HG02678 (cell line): ENCODE data around the gene METRN.

Experiments used
- ATAC-seq: cut with Tn5 transposase; IDR thresholded peaks from one replicate; pipeline ENCODE4 v1.9.1; 2021; ENCODE audit warnings: mild to moderate bottlenecking, moderate library complexity; ENCODE audit not compliant: unreplicated experiment

METRN gene

DNA sequence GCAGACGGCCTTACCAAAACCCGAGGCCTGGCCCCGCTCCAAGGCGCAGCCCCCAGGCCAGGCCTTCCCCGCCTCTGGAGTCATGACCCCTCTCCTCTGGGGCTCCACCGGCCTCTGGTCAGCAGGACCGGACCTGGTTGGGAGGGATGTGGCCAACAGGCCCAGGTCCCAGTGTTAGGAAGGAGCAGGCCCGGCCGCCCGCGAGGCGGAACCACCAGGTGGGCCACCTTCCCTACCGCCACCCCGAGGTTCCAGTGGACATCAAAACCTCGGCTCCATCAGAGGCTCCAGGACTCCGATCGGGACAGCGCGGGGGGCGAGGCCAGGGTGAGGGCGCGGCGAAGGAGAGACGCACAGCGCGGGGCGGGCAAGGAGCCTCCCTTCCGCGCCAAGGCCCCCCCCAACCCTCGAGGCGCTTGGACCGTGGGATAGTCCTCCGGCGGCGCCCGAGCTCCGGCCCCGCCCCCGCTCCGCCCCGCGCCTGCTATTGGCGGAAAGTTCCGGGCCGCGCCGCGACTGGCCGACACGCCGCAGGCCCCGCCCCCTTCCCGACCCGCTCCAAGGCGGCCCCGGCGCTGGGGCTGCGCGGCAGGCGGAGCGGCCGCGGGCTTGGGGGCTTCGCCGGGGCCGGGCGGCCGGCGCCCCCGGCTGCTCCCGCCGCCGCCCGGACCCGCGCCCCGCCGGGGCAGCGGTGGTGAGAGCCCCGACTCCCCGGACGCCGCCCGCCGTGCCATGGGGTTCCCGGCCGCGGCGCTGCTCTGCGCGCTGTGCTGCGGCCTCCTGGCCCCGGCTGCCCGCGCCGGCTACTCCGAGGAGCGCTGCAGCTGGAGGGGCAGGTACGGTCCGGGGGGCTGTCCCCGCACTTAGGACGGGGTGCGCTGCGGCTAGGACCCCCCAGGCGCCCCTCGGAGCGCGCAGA lies at the start of gene METRN:
METRN (plus strand) TSS at position 561 of the 919 bp plus-strand sequence; CDS start at position 733, 172 bp downstream.
- peak; percentile 84 for ATAC-seq

DNA sequence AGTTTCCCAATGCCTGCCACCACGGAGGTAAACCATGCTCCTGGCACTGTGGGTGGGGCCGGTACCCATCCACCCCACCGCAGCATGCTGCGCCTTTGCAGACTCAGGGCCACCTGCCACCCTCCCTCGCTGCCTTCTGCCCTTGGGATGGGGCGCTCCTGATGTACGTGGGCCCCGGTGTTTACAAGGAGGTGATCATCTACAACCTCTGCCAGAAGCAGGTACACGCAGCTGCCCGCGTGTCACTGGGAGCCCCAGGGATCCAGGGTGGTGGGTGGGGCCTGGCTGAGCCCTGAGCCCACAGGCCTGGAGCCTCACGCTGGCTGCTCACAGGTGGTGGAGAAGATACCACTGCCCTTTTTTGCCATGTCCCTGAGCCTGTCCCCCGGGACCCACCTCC lies 48.3 kb upstream of the METRN start:
- ATAC-seq = no peak

DNA sequence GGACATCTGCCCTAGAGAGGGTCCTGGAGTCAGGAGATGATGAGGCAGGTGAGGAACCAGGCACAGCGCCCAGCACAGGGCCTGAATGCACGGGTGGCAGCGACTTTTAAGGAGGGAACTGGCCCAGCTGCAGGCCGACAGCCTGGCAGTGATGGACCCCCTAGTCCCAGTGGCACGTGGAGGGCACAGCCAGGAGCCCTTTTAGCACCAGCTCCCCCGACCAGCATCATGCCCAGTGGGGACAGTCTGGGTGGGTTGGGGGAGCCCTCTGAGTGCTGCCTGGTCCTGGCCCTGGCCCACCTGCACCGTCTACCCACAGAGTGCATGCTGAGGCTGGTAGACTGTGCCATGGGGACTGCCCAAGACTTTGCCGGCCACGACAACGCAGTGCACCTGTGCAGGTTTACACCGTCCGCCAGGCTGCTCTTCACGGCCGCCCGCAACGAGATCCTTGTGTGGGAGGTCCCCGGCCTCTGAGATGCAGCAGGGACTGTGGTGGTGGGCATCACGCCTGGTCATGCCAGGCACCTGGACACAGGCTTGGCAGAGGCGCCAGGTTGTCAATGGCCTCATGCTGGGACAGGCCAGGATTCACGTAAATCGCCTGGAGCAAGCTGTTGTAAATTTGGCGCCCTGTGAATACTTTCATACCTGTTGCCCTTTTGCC lies 47.7 kb upstream of the METRN start:
- no peak for ATAC-seq

DNA sequence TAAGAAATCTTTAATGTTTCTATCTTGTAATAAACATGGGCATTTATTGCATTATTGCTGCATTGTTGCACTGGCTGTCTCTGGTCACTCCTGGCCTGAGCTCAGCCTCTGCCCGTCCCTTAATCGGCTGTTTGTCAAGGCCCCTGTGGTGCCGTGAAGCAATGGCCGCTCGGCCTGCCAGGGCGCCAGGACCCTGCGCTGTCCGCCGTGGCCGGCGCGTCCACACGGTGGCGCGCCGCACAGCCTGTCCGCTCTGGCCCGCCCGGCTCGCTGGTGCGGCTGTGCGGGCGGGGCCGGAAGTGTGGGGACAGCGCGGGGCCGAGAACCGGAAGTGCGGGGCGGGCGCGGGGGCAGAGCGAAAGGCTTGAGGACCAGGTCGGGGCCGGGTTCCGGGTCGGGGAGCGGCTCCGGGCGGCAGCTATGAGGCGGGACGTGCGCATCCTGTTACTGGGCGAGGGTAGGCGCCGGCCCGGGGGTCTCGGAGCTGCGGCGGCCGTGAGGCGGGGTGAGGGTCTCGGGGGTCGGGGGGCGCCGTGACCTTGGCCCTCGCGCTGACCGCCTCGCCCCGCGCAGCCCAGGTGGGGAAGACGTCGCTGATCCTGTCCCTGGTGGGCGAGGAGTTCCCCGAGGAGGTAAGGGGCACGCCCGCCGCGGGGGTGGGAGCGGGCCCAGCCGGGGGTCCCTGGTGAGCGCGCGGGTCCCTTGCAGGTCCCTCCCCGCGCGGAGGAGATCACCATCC lies 47.0 kb upstream of the METRN start, which contains the start of gene RHOT2:
RHOT2 (plus strand) TSS at position 353 of the 739 bp plus-strand sequence; CDS start at position 421, 68 bp downstream.
- peak; percentile 82 for ATAC-seq

DNA sequence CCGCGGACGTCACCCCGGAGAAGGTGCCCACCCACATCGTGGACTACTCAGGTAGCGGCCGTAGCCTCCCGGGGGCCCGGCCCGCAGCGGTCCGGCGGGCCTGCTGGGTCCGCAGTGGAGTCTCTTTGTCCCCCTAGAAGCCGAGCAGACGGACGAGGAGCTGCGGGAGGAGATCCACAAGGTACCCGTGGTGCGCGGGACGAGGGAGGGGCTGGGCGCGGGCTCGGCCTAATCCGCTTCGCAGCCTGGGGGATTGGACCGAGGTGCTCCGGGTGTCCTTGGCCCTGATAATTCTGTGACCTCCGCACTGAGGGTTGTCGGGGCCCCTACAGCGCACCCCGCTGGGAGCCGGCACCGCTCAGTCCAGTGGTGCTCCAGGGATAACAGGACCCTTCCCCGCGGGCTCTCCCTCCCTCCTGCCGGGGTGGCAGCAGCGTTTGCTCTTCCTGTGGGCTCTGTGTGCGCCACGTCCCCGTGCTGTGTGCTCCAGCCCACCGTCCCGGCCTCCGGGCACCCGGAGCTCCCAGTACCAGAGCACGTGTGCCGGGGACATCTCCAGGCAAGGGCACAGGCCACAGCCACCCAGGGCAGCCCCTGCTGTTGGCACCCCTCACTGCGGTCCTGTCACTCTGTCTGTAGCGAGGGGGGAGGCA lies 46.3 kb upstream of the METRN start:
- ATAC-seq = no peak

DNA sequence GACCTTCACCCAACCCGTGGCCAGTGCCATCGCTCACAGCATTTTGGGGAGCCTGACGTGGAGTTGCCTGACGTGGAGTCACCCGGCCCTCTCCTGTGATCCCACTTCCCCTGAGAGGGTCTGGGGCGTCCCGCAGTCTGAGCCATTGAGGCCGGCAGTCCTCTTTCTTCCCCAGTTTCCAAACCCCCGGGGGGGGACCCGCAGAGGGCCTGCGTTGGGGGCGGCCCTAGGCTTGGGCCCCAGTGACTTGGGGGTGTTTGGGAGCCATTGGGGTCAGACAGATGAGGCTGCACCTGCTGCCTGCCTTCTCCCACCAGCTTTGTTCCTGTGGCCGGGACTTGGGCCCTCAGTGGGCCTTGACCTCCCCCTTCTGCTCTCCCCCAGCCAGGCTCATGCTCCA lies 45.3 kb upstream of the METRN start:
- no peak for ATAC-seq

DNA sequence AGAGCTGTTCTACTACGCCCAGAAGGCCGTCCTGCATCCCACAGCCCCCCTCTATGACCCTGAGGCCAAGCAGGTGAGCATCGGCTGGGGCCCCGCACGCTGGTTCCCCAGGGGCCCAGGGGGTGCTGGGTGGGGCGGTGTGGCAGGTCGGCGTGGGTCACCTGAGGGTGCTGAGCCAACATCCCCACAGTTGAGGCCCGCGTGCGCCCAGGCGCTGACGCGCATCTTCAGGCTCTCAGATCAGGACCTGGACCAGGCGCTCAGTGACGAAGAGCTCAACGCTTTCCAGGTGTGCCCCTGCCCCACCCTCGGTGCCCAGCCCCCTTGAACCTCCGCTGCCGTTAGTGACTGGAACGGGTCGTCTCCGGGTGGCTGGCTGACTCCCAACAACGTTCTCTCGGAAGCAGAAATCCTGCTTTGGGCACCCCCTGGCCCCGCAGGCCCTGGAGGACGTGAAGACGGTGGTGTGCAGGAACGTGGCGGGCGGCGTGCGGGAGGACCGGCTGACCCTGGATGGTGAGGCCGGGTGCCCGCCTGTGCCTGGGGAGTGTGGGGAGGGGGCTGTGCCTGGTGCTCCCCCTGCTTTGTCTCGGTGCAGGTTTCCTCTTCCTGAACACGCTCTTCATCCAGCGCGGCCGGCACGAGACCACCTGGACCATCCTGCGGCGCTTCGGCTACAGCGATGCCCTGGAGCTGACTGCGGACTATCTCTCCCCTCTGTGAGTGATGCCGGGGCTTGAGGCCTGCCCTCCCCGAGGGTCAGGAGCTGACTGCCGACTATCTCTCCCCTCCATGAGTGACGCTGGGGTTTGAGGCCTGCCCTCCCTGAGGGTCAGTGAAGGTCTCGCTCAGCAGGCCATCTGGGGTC lies 44.2 kb upstream of the METRN start:
- no peak for ATAC-seq

DNA sequence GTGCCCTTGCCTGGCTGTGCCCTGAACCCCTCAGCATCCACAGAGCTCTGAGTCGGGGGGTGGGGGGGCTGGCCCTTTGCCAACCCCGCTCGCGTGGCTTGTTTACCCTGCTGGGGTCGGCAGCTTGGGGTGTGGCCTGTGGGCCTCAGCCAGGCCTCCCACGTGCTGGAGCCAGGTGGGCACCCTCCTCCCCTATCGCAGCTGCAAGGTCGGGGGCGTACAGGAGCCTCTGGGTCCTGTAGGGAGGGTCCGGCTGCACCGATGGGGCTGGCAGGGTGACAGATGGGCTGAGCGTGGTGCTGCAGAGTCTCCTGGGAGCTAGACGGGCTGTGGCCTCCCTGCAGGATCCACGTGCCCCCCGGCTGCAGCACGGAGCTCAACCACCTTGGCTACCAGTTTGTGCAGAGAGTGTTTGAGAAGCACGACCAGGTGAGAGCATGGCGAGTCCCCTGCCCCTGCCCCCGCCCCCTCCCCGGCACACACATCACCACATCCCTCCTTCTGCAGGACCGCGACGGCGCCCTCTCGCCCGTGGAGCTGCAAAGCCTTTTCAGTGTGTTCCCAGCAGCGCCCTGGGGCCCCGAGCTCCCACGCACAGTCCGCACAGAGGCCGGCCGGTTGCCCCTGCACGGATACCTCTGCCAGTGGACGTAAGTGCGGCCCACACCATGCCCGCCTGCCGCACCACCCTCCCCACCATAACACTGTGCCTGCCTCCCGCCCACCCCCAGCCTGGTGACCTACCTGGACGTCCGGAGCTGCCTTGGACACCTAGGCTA lies 43.4 kb upstream of the METRN start:
- no peak for ATAC-seq

DNA sequence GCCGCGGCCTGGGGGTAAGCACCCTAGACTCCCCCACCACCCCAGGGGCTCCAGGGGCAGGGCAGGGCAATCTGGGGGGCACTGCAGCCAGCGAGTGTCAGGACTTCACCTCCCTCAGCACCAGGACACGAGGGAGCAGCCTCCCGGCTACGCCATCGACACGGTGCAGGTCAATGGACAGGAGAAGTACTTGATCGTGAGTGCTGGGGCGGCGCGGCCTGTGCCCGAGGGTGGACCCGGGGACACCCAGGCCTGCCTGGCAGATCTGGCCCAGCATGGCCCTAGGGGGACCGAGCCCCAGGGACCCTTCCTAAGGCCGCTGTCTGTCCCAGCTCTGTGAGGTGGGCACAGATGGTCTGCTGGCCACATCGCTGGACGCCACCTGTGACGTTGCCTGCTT lies 42.5 kb upstream of the METRN start:
- no peak for ATAC-seq

DNA sequence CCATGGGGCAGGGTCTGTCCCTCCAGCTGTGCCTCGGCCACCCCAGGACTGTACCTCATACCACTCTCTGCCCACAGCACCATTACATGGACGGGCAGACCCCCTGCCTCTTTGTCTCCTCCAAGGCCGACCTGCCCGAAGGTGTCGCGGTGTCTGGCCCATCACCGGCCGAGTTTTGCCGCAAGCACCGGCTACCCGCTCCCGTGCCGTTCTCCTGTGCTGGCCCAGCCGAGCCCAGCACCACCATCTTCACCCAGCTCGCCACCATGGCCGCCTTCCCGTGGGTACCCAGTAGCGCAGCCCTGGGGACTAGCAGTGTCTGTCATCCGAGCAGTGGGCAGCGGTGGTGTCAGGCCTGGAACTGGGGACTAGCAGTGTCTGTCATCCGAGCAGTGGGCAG lies 42.1 kb upstream of the METRN start:
- no peak for ATAC-seq

DNA sequence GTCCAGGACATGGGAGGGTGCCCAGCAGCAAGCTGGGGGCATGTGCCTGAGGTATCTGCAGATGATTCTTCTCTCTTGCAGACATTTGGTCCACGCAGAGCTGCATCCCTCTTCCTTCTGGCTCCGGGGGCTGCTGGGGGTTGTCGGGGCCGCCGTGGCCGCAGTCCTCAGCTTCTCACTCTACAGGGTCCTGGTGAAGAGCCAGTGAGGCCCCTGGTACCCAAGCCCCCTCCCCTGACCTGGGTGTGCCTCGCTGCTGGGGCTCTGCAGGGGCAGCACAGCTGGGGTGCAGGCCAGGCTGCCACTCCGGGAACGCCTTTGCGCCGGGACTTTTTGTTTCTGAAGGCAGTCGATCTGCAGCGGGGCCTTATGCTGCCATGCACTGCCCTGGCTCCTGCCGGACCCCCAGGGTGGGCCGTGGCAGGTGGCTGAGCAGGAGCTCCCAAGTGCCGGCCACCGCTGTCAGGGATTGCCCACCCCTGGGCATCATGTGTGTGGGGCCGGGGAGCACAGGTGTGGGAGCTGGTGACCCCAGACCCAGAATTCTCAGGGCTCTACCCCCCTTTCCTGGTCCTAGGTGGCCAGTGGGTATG lies 41.4 kb upstream of the METRN start:
- ATAC-seq = no peak

DNA sequence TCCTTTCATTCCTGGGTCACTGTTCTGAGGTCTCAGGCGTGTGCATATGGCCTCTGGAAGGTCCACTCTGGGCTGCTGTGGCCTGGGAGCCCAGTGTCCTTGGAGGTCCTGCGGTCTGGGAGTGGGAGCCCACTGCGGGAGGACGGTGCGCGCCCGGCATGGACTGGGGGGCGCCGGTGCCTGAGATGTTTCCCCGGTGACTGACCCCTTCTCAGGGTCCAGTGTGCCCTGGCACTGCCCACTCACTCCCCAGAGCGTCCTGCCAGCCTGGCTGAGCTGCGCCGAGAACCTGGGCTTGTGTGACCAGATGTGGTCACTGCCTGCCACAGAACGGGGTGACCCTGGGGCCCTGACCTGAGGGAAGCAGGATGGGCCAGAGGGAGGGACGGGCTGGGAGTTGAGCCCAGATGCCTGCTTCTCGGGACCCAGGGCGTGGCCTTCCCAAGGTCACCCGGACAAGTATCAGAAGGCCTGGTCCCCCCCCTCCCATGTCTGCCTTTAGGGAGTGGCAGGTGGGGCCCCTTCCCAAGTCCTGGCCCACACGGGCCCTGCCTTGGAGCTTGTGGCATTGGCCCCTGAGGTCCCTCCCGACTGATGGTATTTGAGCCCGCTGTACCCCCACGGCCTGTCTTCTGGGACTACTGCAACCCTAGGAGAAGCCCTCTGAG lies 40.6 kb upstream of the METRN start:
- no peak for ATAC-seq

DNA sequence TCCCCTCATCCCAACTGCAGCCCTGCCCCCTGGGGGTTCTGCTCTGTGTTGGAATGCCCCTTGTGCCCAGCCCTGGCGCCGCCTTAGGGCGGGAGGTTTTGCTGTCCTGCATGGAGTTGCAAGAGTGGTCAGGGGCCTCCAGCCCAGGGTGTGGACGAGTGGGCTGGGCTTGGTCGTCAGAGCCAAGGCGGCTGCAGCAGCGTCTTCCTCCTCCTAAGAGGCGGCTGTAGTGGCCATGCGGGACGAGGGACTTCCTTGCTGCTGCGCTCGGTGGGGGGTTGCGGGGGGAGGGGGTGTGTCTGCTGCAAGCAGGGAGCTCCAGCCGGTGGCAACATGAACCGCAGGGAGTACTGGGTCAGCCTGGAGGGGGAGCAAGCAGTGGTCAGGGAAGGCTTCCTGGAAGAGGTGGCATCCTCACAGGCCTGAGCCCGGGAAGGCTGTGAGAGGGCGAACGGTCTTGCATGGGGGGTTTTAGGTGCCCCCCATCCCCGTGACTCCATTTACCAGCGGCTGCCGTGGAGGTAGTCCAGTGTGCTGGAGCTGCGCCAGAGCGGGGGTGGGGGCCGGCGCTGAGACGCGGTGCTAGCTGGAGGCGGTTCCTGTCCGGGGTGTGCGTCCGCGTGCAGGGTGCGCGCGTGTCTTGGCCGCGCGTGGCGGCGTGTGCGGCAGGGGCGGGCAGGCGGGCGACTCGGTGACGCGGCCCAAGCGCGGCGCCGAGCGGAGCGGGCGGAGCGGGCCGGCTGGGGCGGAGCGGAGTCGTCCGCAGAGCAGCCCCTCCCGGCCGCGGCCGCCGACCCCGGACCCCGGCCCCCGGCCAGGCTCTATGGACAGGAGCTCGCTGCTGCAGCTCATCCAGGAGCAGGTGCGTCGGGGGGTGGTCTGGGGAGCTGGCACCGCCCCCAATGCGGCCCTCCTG lies 39.7 kb upstream of the METRN start, which contains the start of gene RHBDL1:
RHBDL1 (plus strand) TSS at position 704 of the 916 bp plus-strand sequence; CDS start at position 824, 120 bp downstream.
- ATAC-seq = no peak

DNA sequence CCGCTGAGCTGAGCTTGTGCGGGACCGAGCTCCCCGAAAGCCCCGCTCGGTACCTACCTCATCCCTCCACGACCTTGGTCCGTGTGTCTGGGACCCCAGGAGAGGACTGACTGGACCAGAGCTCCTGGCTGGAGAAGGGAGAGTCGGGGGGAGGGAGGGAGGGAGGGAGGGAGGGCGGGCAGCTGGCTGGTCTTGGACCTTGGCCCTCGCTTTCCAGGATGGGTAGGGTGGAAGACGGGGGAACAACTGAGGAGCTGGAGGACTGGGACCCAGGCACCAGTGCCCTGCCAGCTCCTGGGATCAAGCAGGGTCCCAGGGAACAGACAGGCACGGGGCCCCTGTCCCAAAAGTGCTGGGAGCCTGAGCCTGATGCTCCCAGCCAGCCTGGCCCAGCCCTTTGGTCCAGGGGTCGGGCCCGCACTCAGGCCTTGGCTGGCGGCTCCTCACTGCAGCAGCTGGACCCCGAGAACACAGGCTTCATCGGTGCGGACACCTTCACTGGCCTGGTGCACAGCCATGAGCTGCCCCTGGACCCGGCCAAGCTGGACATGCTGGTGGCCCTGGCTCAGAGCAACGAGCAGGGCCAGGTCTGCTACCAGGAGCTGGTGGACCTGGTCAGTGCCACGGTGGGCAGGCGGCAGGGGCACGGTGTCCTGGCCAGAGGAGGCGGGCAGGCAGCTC lies 38.9 kb upstream of the METRN start:
- ATAC-seq = no peak

DNA sequence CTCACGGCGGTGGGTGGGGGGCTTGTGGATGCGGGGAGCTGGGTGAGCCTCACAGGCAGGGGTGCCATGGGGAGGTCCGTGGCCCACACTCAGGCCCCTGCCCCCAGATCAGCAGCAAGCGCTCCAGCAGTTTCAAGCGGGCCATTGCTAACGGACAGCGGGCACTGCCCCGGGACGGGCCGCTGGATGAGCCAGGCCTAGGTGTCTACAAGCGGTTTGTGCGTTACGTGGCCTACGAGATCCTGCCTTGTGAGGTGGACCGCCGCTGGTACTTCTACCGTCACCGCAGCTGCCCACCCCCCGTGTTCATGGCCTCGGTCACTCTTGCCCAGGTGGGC lies 38.4 kb upstream of the METRN start:
- ATAC-seq = no peak

DNA sequence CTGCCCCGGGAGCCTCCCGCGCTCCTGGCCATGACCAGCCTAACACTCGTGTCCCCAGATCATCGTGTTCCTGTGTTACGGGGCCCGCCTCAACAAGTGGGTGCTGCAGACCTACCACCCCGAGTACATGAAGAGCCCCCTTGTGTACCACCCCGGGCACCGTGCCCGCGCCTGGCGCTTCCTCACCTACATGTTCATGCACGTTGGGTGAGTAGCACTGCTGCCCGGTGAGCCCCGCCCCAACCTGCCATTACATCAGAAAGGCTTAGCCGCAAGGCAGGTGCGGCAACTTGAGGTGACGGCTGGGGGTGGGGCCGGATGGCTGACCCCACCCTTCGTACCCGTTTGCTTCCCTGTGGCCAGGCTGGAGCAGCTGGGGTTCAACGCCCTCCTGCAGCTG lies 38.0 kb upstream of the METRN start:
- no peak for ATAC-seq
